Measurements from ENCODE around the gene RAB33A. TPM values are rescaled to one million over a fixed set of nuclear protein-coding genes. Genes with fewer than 3 reads are reported as not detected.
A peak's percentile ranks its signal among the peaks of the same experiment; 100 is the strongest.

RAB33A gene
- total and polyA plus RNA-seq, 2 donors (not counting 1 experiment from before 2014, with no cell fraction given) = 2.8 to 18.3 TPM

- TF ChIP-seq EZH2 (IDR thresholded peaks at IDR 0.05; ENCODE audit: low read length, missing control alignments) = no peak
- TF ChIP-seq, protein P1, sequence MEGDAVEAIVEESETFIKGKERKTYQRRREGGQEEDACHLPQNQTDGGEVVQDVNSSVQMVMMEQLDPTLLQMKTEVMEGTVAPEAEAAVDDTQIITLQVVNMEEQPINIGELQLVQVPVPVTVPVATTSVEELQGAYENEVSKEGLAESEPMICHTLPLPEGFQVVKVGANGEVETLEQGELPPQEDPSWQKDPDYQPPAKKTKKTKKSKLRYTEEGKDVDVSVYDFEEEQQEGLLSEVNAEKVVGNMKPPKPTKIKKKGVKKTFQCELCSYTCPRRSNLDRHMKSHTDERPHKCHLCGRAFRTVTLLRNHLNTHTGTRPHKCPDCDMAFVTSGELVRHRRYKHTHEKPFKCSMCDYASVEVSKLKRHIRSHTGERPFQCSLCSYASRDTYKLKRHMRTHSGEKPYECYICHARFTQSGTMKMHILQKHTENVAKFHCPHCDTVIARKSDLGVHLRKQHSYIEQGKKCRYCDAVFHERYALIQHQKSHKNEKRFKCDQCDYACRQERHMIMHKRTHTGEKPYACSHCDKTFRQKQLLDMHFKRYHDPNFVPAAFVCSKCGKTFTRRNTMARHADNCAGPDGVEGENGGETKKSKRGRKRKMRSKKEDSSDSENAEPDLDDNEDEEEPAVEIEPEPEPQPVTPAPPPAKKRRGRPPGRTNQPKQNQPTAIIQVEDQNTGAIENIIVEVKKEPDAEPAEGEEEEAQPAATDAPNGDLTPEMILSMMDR (conservative IDR thresholded peaks at IDR 0.05 in 1 of 2, IDR thresholded peaks at IDR 0.05 in 1 of 2; ENCODE audit: low read depth in 1 of 2, low read length in 2 of 2) = no peak
- Histone ChIP-seq H2AFZ (ENCODE audit: low read length) (no peak overlapping the region), H3K79me2 (ENCODE audit: control insufficient read depth, insufficient read depth, low read length) (peaks cover 9% of the 10 kb centered on the region), H3K9ac (ENCODE audit: insufficient read depth, low read length) (no peak overlapping the region), H3K27me3 (ENCODE audit: control insufficient read depth, insufficient read depth, low read length) (no peaks in the 10 kb centered on the region), H3K36me3 (ENCODE audit: control insufficient read depth, insufficient read depth, low read length) (no peaks in the 10 kb centered on the region), H3K9me3 (ENCODE audit: control insufficient read depth, insufficient read depth, low read depth, low read length) (no peaks in the 10 kb centered on the region), H3K4me2 (ENCODE audit: extremely low read depth, insufficient read depth, low read length) (no peak overlapping the region), H3K4me3 (replicated peaks in 1 of 4; ENCODE audit: control extremely low read depth in 1 of 4, insufficient read depth in 1 of 4, low read depth in 3 of 4, low read length in 4 of 4) (no peak overlapping the region), H4K20me1 (ENCODE audit: control insufficient read depth, extremely low read depth, insufficient read depth, low read length) (no peaks in the 10 kb centered on the region), H3K27ac (ENCODE audit: insufficient read depth, low read length) (no peak overlapping the region), H3K4me1 (ENCODE audit: control insufficient read depth, extremely low read depth, insufficient read depth, low read length) (no peaks in the 10 kb centered on the region)
- DNase-seq (ENCODE audit: low read depth in 2 of 2) = no peak
Measured at GRCh38 chrX:130159776-130160175, 12.0 kb upstream of the RAB33A start.

DNA sequence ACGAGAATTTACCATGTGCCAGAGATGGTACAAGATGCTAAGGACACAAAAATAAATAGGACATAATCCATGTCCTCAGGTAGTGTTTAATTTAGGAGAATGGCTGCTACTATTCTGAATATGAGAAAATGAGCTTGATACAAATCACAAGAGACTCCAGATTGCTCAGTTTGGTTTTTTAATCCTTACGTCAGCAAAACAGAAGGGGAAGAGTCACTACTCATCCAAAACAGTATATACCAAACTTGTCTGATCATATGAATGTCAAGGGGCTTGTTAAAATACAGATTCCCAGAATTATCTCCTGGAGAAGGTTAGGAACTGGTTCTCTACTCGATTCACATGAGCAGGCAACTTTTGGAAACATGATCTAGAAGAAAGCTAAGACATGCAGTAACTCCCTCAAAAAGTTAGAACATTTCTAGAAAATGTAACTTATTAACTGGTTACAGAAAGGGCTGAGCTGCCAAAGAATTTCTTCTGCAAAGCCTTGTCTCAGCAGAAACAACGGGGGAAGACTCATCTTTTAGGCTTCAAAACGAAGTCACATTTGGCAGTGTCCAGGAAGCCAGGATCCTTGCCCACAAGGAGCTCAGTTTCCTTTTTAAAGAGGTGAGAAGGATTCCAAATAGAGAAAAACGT is 9.5 kb upstream of the RAB33A start:
- no peak overlapping the region for H3K4me3 ChIP-seq (replicated peaks in 1 of 4; ENCODE audit: control extremely low read depth in 1 of 4, insufficient read depth in 1 of 4, low read depth in 3 of 4, low read length in 4 of 4)
- H3K4me1 ChIP-seq (ENCODE audit: control insufficient read depth, extremely low read depth, insufficient read depth, low read length) = no peaks in the 10 kb centered on the region
- H3K9me3 ChIP-seq (ENCODE audit: control insufficient read depth, insufficient read depth, low read depth, low read length) = no peaks in the 10 kb centered on the region
- no peaks in the 10 kb centered on the region for H4K20me1 ChIP-seq (ENCODE audit: control insufficient read depth, extremely low read depth, insufficient read depth, low read length)
- H3K79me2 ChIP-seq (ENCODE audit: control insufficient read depth, insufficient read depth, low read length) = peaks cover 11% of the 10 kb centered on the region
- no peak overlapping the region for H3K4me2 ChIP-seq (ENCODE audit: extremely low read depth, insufficient read depth, low read length)
- H3K27ac ChIP-seq (ENCODE audit: insufficient read depth, low read length) = no peak overlapping the region
- no peaks in the 10 kb centered on the region for H3K36me3 ChIP-seq (ENCODE audit: control insufficient read depth, insufficient read depth, low read length)
- no peak overlapping the region for H3K9ac ChIP-seq (ENCODE audit: insufficient read depth, low read length)
- TF ChIP-seq, protein P1 (conservative IDR thresholded peaks at IDR 0.05 in 1 of 2, IDR thresholded peaks at IDR 0.05 in 1 of 2; ENCODE audit: low read depth in 1 of 2, low read length in 2 of 2) = no peak
- no peak for TF ChIP-seq EZH2 (IDR thresholded peaks at IDR 0.05; ENCODE audit: low read length, missing control alignments)
- H3K27me3 ChIP-seq (ENCODE audit: control insufficient read depth, insufficient read depth, low read length) = no peaks in the 10 kb centered on the region
- DNase-seq (ENCODE audit: low read depth in 2 of 2) = no peak
- no peak overlapping the region for H2AFZ ChIP-seq (ENCODE audit: low read length)

GRCh38 chrX:130163398-130163797 is 8.4 kb upstream of the RAB33A start:
- Histone ChIP-seq H3K27me3 (ENCODE audit: control insufficient read depth, insufficient read depth, low read length) (no peaks in the 10 kb centered on the region), H3K4me3 (replicated peaks in 1 of 4; ENCODE audit: control extremely low read depth in 1 of 4, insufficient read depth in 1 of 4, low read depth in 3 of 4, low read length in 4 of 4) (no peak overlapping the region), H4K20me1 (ENCODE audit: control insufficient read depth, extremely low read depth, insufficient read depth, low read length) (no peaks in the 10 kb centered on the region), H3K9ac (ENCODE audit: insufficient read depth, low read length) (no peak overlapping the region), H3K36me3 (ENCODE audit: control insufficient read depth, insufficient read depth, low read length) (no peaks in the 10 kb centered on the region), H3K79me2 (ENCODE audit: control insufficient read depth, insufficient read depth, low read length) (peaks cover 11% of the 10 kb centered on the region), H2AFZ (ENCODE audit: low read length) (no peak overlapping the region), H3K4me2 (ENCODE audit: extremely low read depth, insufficient read depth, low read length) (no peak overlapping the region), H3K27ac (ENCODE audit: insufficient read depth, low read length) (no peak overlapping the region), H3K4me1 (ENCODE audit: control insufficient read depth, extremely low read depth, insufficient read depth, low read length) (no peaks in the 10 kb centered on the region), H3K9me3 (ENCODE audit: control insufficient read depth, insufficient read depth, low read depth, low read length) (no peaks in the 10 kb centered on the region)
- no peak for TF ChIP-seq EZH2 (IDR thresholded peaks at IDR 0.05; ENCODE audit: low read length, missing control alignments)
- TF ChIP-seq, protein P1 (conservative IDR thresholded peaks at IDR 0.05 in 1 of 2, IDR thresholded peaks at IDR 0.05 in 1 of 2; ENCODE audit: low read depth in 1 of 2, low read length in 2 of 2) = no peak
- peak in 1 of 2 donors; percentile 25 for DNase-seq (ENCODE audit: low read depth in 2 of 2)

All from fibroblast of lung (primary cell).